Stomach (tissue), 4 donors: ENCODE data around the gene PCDHGB2.

ENCODE experiments used
- CTCF ChIP-seq, 7 experiments: fragments of 450-650 bp in 4 of 7; fragments of 200-600 bp in 3 of 7; sonication (generic) in 3 of 7; IDR thresholded peaks; one replicate each; pipeline ENCODE4 v1.5.1; 2016 to 2019; ENCODE audit warnings: antibody characterized with exemption in 7 of 7, control low read depth in 2 of 7, mild to moderate bottlenecking in 1 of 7
- POLR2A ChIP-seq, 4 donors: fragments of 450-650 bp; IDR thresholded peaks; one replicate each; pipeline ENCODE4 v1.6.1; 2016; ENCODE audit warnings: antibody characterized with exemption in 4 of 4, control low read depth in 2 of 4, mild to moderate bottlenecking in 1 of 4, moderate library complexity in 1 of 4
- POLR2AphosphoS5 ChIP-seq, 3 donors: sonication (generic); formaldehyde crosslinking; IDR thresholded peaks; one replicate each; pipeline ENCODE4 v1.6.1; 2016; ENCODE audit warnings: antibody characterized with exemption in 3 of 3

GRCh38 chr5:141343953-141344463 lies 15.8 kb upstream of the PCDHGB2 start:
- TF ChIP-seq CTCF (IDR thresholded peaks at IDR 0.05) = no peak
- TF ChIP-seq POLR2AphosphoS5 (IDR thresholded peaks at IDR 0.05) = no peak
- TF ChIP-seq POLR2A (IDR thresholded peaks at IDR 0.05) = no peak
